Measurements from ENCODE around the gene NUDT8. TPM values are rescaled to one million over a fixed set of nuclear protein-coding genes. Genes with fewer than 3 reads are reported as not detected.

NUDT8 gene
- total and polyA plus RNA-seq, 12 donors: 1.9 to 40.6 (median 7.6) TPM

- no peaks in the 10 kb centered on the region for H3K4me1 ChIP-seq (replicated peaks in 1 of 2)
- intact Hi-C loops (cut with DNase I): no loop called here
- TF ChIP-seq POLR2A (IDR thresholded peaks at IDR 0.05): no peak
- no peak for TF ChIP-seq CTCF (IDR thresholded peaks at IDR 0.05)
- no peaks in the 10 kb centered on the region for H3K36me3 ChIP-seq (replicated peaks in 1 of 2)
- peaks cover 17% of the 10 kb centered on the region for H3K27me3 ChIP-seq
- 61 to 82% (median 74%) methylated on average over 15 to 28 of the region's 28 CpGs for WGBS, 4 donors
- no peak overlapping the region for H3K4me3 ChIP-seq
- DNase-seq: no peak
- no peak overlapping the region for H3K27ac ChIP-seq
- no peaks in the 10 kb centered on the region for H3K9me3 ChIP-seq (replicated peaks in 1 of 3)
These were observed 11.8 kb upstream of the NUDT8 start for GRCh38 chr11:67641338-67642172.

- Histone ChIP-seq H3K27me3 (peaks cover 17% of the 10 kb centered on the region), H3K36me3 (replicated peaks in 1 of 2) (no peaks in the 10 kb centered on the region), H3K27ac (no peak overlapping the region), H3K9me3 (replicated peaks in 1 of 3) (no peaks in the 10 kb centered on the region), H3K4me3 (no peak overlapping the region), H3K4me1 (replicated peaks in 1 of 2) (no peaks in the 10 kb centered on the region)
- WGBS, 4 donors: 50 to 63% (median 56%) methylated on average over 7 to 12 of the region's 12 CpGs
- no peak for TF ChIP-seq CTCF (IDR thresholded peaks at IDR 0.05)
- intact Hi-C loops (cut with DNase I): no loop called here
- no peak for DNase-seq
These were observed 11.1 kb upstream of the NUDT8 start for GRCh38 chr11:67640758-67641337.

GRCh38 chr11:67640021-67640757 lies 10.5 kb upstream of the NUDT8 start:
- Histone ChIP-seq H3K4me1 (replicated peaks in 1 of 2) (no peaks in the 10 kb centered on the region), H3K9me3 (replicated peaks in 1 of 3) (no peaks in the 10 kb centered on the region), H3K4me3 (no peak overlapping the region), H3K27ac (no peak overlapping the region), H3K36me3 (replicated peaks in 1 of 2) (no peaks in the 10 kb centered on the region), H3K27me3 (peaks cover 17% of the 10 kb centered on the region)
- peak; percentile 50 to 83 (median 80) for DNase-seq
- 37 to 97% (median 64%) methylated on average over 4 to 23 of the region's 23 CpGs for WGBS, 4 donors
- intact Hi-C loops (cut with DNase I): no loop called here
- TF ChIP-seq CTCF (IDR thresholded peaks at IDR 0.05) (peak; percentile 41 to 76 (median 58)), POLR2A (IDR thresholded peaks at IDR 0.05) (no peak)

- Histone ChIP-seq H3K4me3 (no peak within 1 kb of the TSS), H3K9me3 (replicated peaks in 1 of 3) (no peaks in the 10 kb centered on the region), H3K27ac (no peak within 1 kb of the TSS), H3K36me3 (replicated peaks in 1 of 2) (no peaks in the 10 kb centered on the region), H3K27me3 (peaks cover 17% of the 10 kb centered on the region), H3K4me1 (replicated peaks in 1 of 2) (no peaks in the 10 kb centered on the region)
- 61 to 75% (median 68%) methylated on average over 12 to 18 of the region's 18 CpGs for WGBS, 4 donors
- no peak for DNase-seq
- TF ChIP-seq CTCF (IDR thresholded peaks at IDR 0.05) (no peak), POLR2A (IDR thresholded peaks at IDR 0.05) (no peak)
- intact Hi-C loops (cut with DNase I): loop anchor here in 1 of 2 donors (10.0 kb wide), 1 partner anchor 165 kb away; no protein-coding TSS in a partner anchor
These were observed 9.7 kb upstream of the NUDT8 start, which contains the start of gene TBX10 for GRCh38 chr11:67639438-67639859. Gene TBX10, minus strand, starts transcription at chr11:67639763. Its CDS starts 291 bp downstream, at chr11:67639472.

Measured in adrenal gland (tissue), 12 donors.